DLD1 (cell line): ENCODE measurements around the gene MTHFS.
"Not testable (repeated sequence)": the region's sequence is repeated elsewhere in the genome, so short reads cannot be mapped to it uniquely, and the experiment has no call there.

Experiments
- in situ Hi-C: cut with HindIII; loops from 2 replicates; pipeline ENCODE4 v1.10.0; 2017; ENCODE audit warnings: low sequenced_read_pairs

MTHFS gene

GRCh38 chr15:79896634-79897379 is at the start of gene MTHFS:
Gene MTHFS (minus strand): TSS chr15:79897014. CDS start chr15:79896988, 26 bp downstream.
- in situ Hi-C loops: no loop called here

GRCh38 chr15:79944622-79945021 is 47.8 kb upstream of the MTHFS start:
- in situ Hi-C loops: no loop called here

GRCh38 chr15:79943820-79944219 is 47.0 kb upstream of the MTHFS start:
- in situ Hi-C loops: no loop called here

DNA sequence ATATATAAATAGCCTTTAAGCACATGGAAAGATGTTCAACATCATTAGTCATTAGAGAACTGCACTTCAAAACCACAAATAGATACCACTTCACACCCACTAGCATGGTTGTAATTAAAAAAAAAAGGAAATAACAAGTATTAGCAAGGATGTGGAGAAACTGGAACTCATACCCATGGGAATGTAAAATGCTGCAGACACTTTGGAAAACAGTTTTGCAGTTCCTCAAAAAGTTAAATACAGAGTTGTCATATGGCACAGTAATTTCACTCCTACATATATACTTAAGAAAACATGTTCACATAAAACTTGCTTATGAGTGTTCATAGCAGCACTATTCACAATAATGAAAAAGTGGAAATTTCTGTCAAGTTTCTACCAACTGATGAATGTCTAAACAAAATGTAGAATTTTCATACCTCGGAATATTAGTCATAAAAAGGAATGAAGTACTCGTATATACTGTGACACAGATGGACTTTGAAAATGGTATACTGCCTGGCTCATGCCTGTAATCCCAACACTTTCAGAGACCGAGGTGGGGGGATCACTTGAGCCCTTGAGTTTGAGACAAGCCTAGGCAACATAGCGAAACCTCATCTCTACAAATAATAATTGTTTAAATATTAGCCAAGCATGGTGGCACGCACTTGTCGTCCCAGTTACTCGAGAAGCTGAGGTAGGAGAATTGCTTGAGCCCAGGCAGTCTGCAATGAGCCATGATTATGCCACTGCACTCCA is 46.1 kb upstream of the MTHFS start:
- in situ Hi-C loops: no loop called here

GRCh38 chr15:79939399-79939798 is 42.6 kb upstream of the MTHFS start:
- in situ Hi-C loops: no loop called here

DNA sequence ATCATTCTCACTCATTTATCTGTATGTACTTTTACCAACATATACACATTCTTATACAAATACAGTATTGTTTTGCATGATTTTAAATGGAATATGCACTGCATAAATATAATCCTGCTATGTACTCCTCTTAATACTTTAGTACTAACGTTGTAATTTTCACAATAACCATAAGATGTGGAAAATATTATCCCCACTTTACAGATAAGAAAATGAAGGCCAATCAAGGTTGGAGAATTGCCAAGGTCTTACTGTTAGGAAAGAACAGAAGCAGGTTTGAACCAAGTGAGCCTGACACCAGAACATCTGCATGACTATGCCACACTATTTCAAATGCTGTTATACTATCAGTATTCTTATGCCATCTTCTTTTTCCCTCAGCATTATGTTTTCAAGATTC is 41.3 kb upstream of the MTHFS start:
- in situ Hi-C loops: no loop called here

DNA sequence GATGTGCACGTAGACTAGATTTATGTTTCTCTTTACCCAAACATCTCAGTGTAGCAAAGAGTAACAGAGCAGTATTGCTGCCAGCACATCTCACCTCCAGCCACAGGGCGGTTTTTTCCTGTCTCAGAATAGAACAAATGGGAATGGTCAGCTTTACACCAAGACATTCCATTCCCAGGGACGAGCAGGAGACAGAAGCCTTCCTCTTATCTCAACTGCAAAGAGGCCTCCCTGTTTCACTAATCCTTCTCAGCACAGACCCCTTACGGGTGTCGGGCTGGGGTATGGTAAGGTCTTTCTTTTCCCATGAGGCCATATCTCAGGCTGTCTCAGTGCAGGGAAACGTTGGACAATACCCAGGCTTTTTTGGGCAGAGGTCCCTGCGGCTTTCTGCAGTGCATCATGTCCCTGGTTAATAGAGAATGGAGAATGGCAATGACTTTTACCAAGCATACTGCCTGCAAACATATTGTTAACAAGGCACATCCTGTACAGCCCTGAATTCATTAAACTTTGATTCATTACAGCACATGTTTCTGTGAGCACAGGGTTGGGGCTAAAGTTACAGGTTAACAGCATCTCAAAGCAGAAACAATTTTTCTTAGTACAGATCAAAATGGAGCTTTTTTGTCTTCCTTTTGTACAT is 38.9 kb upstream of the MTHFS start:
- in situ Hi-C loops: not testable (repeated sequence)

GRCh38 chr15:79933231-79933630 is 36.4 kb upstream of the MTHFS start:
- in situ Hi-C loops: no loop called here

- in situ Hi-C loops: no loop called here
These were observed 35.6 kb upstream of the MTHFS start for GRCh38 chr15:79932447-79932846.

DNA sequence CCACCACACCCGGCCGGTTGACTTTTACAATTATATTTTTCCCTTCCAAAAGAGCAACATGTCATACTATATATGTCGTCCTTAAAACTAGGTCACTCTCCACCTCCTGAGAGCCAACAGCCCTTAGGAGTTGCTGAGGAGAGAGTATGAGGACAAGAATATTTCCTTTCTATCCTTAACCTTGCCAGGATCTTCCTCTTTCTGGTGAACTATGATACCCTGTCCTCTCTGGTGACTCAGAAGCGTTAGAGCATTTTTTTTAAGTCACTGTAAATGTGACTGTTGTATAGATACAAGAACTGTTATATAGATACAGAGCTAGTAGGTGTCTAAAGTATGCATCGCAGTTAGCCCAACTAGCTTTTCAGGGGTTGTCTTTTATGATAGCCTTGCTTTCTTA is 33.7 kb upstream of the MTHFS start:
- in situ Hi-C loops: no loop called here

DNA sequence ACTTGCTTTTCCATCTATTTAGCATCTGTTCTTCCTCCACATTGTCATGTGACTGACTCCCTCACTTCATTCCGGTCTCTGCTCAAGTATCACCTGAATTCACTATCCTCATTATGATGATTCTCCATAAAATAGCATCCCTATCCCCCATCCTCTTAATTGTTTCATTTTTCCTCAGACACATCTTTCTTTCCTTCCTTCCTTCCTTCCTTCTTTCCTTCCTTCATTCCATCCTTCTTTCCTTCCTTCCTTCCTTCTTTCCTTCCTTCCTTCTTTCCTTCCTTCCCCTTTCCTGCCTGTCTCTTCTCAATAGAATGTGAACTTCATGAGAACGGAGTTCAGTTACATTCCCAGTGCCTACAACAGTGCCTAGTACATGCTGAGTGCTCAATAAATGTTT is 32.6 kb upstream of the MTHFS start:
- in situ Hi-C loops: no loop called here

DNA sequence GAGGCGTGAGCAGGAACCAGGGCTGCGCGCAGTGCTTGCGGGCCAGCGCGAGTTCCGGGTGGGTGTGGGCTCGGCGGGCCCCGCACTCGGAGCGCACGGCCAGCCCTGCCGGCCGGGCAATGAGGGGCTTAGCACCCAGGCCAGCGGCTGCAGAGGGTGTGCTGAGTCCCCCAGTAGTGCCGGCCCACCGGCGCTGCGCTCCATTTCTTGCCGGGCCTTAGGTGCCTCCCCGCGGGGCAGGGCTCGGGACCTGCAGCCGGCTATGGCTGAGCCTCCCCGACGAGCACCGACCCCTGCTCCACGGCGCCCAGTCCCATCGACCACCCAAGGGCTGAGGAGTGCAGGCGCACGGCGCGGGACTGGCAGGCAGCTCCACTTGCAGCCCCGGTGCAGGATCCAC is 29.3 kb upstream of the MTHFS start:
- in situ Hi-C loops: not testable (repeated sequence)

DNA sequence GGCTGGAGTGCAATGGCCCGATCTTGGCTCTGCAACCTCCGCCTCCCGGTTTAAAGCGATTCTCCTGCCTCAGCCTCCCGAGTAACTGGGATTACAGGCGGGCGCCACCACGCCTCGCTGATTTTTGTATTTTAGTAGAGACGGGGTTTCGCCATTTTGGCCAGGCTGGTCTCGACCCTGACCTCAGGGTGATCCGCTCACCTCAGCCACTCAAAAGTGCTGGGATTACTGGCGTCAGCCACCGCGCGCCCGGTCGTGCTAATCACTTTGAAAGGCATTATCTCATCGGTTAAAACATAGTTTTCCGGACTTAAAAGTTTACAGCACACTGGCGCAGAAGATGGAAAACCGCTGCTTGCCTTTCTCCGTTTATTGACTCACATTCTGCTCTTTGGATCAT is 27.6 kb upstream of the MTHFS start:
- in situ Hi-C loops: no loop called here

DNA sequence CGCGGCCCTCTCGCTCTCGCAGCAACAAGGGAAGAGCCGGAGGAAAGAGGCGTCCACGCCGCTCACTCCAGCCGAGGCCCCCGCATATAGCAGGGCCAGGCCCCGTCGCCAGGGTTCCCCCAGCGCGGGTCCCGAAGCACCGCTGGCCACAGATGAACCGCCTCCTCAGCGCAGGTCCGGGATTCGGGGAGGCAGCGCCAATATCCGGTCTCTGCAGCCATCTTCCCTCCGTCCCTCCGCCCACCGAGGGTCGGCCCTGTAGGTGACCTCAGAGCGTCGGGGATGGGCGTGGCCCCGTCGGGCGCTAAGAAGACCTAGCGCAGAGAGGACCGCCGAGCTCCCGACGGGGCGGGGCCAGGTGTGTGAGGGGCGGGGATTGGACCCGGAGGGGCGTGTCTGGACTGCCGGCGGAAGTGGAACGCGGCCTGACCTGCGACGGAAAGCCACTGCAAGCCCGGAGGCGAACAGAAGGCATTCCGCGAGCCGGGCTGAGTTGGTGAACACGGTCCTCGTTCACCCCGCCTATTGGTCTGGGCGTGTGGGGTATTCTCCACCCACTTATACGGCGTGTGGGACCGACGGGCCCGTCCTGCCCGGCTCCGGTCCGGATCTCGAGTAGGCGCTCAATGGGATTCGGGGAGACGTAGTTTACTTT is 26.8 kb upstream of the MTHFS start:
- in situ Hi-C loops: no loop called here

- in situ Hi-C loops: no loop called here
These were observed 26.3 kb upstream of the MTHFS start for GRCh38 chr15:79923079-79923514.

- in situ Hi-C loops: no loop called here
These were observed 25.8 kb upstream of the MTHFS start for GRCh38 chr15:79922512-79923078.

DNA sequence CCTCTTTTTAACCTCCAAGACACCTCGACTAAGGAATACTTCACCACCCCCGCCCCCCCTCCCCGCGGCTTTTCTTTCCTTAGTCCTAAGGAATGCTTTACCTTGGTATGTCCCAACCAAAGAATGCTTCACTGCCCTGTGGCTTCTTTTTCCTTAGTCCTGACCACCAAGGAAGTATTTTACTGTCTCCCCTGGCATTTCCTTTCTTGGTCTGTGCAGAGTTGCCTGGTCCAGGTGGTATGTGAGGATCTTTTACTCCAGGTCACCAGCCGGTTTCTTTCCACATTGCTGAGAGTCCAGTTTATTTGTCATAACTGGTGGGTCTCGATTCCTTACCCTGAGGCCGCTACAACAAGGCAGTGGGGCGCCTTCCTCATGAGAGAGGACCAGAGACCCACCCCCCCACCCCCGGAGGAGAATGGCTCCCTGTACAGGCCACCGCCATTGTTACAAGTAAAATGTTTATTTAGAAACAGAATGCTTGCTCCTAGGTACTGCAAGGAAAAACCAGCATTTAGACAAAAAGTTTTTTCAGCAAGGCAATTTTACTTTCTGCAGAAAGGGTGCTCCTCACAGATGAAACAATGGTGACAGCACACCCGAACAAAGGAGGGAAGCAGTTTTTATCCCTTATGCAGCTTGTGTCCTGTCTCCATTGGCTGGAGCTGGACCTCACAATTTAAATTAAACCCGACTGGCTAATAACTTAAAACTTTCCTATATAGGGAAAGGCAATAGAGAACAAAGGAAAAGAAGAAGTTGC is 23.1 kb upstream of the MTHFS start:
- in situ Hi-C loops: no loop called here

DNA sequence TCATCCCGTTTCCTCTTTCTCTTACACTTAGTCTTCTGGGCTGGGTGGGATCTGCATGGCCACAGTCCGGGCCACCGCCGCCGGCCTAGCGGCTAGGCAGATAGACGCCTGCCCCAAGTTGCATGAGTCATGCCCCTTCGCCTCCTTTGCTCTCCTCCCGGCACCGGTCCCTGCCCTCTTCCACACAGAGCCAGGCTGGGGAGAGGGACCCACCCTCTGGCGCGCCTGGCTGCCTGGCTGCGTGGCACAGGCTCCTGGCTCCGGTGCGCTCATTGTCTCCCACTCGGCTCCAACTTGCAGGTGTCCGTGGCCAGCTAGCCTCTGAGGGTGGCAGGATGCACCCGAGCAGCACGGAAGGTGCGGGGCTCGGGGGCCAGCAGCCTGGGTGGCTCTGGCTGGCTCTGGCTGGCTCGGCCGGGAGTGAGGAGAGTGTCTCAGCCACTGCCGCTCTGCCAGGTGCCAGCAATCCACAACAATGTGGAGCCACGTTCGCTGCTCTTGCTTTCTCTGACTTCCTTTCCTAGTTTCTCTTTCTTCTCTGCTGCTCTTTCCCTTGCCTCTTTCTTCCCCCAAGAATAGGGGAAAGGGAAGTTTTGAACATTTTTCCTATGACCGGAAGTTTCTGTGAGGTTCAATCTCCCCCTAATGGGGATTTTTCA is 22.4 kb upstream of the MTHFS start:
- in situ Hi-C loops: no loop called here

GRCh38 chr15:79918278-79918677 is 21.5 kb upstream of the MTHFS start:
- in situ Hi-C loops: no loop called here
